HG03575 (cell line): ENCODE results near the gene PLPPR1.

Source experiments
- ATAC-seq: cut with Tn5 transposase; IDR thresholded peaks from one replicate; pipeline ENCODE4 v1.9.1; 2021; ENCODE audit not compliant: unreplicated experiment, insufficient number of reproducible peaks, low FRiP score; ENCODE audit errors: extremely low read depth

The PLPPR1 gene

GRCh38 chr9:101359679-101360078 is 331.2 kb downstream of the PLPPR1 start:
- no peak for ATAC-seq

- no peak for ATAC-seq
These were observed 332.1 kb downstream of the PLPPR1 start for GRCh38 chr9:101360647-101361046.

DNA sequence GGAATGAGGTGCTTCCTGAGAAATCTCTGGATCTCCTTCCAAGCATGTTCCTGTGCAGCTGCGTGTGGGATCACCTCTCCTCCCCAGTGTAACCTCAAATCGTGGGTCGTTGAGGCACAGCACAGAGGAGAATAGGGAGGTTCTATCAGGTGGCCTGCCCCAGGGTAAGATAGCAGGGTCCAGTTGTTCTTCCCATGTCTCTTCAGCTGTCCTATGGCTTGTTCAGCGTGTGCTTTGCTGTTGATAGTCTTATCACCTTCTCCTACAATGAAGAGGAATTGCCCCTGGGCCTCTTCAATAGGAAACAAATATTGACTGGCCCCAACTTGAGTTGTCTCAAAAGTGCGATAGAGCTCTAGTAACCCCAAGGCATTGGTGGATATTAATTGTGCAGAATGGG is 333.9 kb downstream of the PLPPR1 start:
- ATAC-seq = no peak

GRCh38 chr9:101365181-101365580 is 336.7 kb downstream of the PLPPR1 start:
- ATAC-seq = no peak

DNA sequence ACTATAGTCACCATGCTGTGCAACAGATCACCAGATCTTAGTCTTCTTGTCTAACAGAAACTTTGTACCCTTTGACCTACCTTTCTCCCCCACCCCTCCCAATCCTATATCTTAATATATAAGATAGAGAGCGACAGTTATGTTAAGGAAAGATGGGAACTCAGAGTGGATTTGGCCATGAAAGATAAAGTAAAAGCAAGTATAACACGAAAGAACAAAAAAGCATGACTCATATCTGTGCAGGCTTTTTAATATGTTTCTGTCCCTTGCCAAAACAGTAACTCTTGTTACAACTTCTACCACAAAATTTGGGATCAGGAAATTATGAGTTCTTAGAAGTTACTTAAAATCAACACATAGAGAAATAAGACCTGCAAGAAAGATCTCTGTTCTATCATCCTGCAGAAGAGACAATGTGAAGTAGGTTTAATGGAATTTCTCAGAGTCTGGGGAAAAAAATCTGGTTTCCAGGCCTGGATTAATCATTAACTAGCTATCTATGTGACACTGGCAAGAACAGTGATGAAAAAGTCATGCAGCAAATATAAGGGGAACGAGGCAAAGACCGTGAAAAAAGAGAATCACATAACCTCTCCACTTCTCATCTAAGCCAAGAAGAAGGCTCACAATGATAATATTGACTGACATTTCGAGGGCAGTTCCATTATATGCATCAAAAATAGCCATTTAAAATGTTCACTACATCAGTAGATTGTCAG is 337.7 kb downstream of the PLPPR1 start:
- ATAC-seq = no peak

GRCh38 chr9:101367323-101367722 is 338.8 kb downstream of the PLPPR1 start:
- ATAC-seq = no peak

- ATAC-seq = no peak
These were observed 340.8 kb downstream of the PLPPR1 start for GRCh38 chr9:101369286-101369685.

DNA sequence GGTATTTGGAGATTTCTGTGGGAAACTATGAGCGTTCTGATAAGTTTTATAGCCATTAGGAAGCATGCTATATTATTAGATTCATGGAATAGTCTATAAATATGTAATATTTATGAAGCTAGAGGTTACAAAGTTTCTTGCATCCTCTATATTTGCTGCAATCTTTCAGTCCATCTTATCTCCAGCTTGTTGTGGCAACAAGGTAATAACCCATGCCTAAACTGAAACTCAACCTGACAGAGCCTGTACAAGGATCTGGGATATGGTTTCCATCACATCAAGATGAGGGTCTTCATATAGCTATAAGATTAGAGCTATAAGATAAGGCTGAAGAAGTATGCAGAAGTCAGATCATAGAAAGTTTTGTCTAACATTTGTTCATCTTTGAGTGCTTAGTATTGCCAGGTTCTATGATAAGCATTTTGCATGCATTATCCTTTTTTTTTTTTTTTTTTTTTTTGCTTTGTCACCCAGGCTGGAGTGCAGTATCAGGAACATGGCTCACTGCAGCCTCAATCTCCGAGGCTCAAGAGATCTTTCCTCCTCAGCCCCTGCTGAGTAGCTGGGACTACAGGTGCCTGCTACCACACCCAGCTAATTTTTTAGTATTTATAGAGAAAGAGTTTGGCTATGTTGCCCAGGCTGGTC is 341.5 kb downstream of the PLPPR1 start:
- ATAC-seq = no peak

GRCh38 chr9:101371813-101372212 is 343.3 kb downstream of the PLPPR1 start:
- ATAC-seq = no peak

DNA sequence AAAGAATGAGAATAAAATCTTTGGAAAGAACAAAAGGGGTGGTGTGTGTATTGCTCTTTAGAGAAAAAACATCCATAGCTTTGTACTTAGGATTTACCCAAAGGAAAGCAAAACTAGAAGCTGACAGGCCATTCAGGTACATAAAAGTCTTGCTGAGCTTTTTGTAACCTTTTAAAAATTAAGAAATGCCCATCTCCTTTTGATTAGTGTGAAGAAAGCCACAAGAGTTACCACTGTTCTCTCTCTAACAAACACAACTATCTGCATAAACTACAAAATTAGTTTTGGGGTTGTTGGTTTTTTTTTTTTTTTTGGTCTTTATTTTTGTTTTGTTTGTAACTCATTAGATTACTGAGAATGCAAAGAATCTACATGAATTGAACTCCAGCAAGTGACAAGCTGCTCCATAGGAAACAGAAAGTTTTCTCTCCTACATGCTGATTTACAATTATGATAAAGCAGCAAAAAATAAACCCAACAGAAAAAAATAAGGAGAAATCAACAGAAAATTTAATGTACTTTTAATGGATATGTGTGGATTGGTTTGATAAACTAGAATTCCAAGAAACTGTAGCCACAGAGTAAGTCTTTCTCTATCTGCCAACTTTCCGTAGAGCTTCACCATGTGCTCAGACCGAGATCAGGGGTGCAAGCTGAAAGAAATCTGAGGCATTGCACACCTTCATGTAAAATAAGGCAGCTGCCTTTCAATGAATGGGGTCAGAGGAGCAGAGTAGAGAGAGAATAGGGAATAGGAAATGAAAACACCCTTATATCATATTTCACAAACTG is 344.0 kb downstream of the PLPPR1 start:
- no peak for ATAC-seq
